GM23338 (cell line): ENCODE results near the gene COX17. TPM values are rescaled to one million over a fixed set of nuclear protein-coding genes. Genes with fewer than 3 reads are reported as not detected.

ENCODE experiments used
- ATAC-seq: fragments of 200-7000 bp; cut with Tn5 transposase; 3 replicates; pipeline ENCODE4 v1.9.1; 2020
- DNase-seq: peaks from one replicate; pipeline ENCODE4 v3.0.0-alpha.2; 2015; ENCODE audit warnings: low spot score
- H2AFZ ChIP-seq: fragments of 200-600 bp; sonication (generic); 2 replicates; pipeline ENCODE4 v1.8.0; 2016; ENCODE audit warnings: antibody characterized with exemption, mild to moderate bottlenecking, moderate library complexity
- H3F3A ChIP-seq: fragments of 200-600 bp; sonication (generic); replicated peaks from 2 replicates; pipeline ENCODE4 v1.8.0; 2017; ENCODE audit warnings: antibody characterized with exemption, mixed run types, low read depth
- H3K27ac ChIP-seq: fragments of 200-600 bp; sonication (generic); 2 replicates; pipeline ENCODE4 v1.6.1; 2016; ENCODE audit warnings: low read depth
- H3K27me3 ChIP-seq: fragments of 200-600 bp; sonication (generic); 2 replicates; pipeline ENCODE4 v1.8.0; 2016; ENCODE audit warnings: mild to moderate bottlenecking, mixed run types, moderate library complexity; ENCODE audit not compliant: insufficient read depth
- H3K36me3 ChIP-seq: fragments of 200-600 bp; sonication (generic); 2 replicates; pipeline ENCODE4 v1.8.0; 2016; ENCODE audit warnings: mild to moderate bottlenecking; ENCODE audit not compliant: insufficient read depth
- H3K4me1 ChIP-seq: fragments of 200-600 bp; sonication (generic); 2 replicates; pipeline ENCODE4 v1.8.0; 2016; ENCODE audit warnings: mild to moderate bottlenecking, moderate library complexity; ENCODE audit not compliant: insufficient read depth
- H3K4me2 ChIP-seq: fragments of 200-600 bp; sonication (generic); 2 replicates; pipeline ENCODE4 v1.7.1; 2017; ENCODE audit warnings: mixed run types
- H3K4me3 ChIP-seq: fragments of 200-600 bp; sonication (generic); 2 replicates; pipeline ENCODE4 v1.6.1; 2016; ENCODE audit warnings: mixed run types
- H3K79me2 ChIP-seq: fragments of 200-600 bp; sonication (generic); replicated peaks from 2 replicates; pipeline ENCODE4 v1.8.0; 2017; ENCODE audit warnings: mild to moderate bottlenecking; ENCODE audit not compliant: insufficient read depth
- H3K9me2 ChIP-seq: fragments of 200-600 bp; sonication (generic); 2 replicates; pipeline ENCODE4 v1.8.0; 2017; ENCODE audit not compliant: insufficient read depth
- H4K20me1 ChIP-seq: fragments of 200-600 bp; sonication (generic); replicated peaks from 2 replicates; pipeline ENCODE4 v1.8.0; 2017; ENCODE audit warnings: mild to moderate bottlenecking; ENCODE audit not compliant: insufficient read depth
- H3K27ac Mint-ChIP-seq: 2 replicates; pipeline ENCODE4 v1.8.0; 2020; ENCODE audit warnings: inconsistent platforms, mild to moderate bottlenecking, moderate library complexity, mixed read lengths
- H3K27me3 Mint-ChIP-seq: 3 replicates; pipeline ENCODE4 v1.8.0; 2022; ENCODE audit warnings: low read depth, mild to moderate bottlenecking, moderate library complexity, mixed read lengths, inconsistent platforms; ENCODE audit not compliant: insufficient read depth, poor library complexity
- H3K36me3 Mint-ChIP-seq: 3 replicates; pipeline ENCODE4 v1.8.0; 2021; ENCODE audit warnings: low read depth, mild to moderate bottlenecking, inconsistent platforms, moderate library complexity, mixed read lengths
- H3K4me1 Mint-ChIP-seq: 3 replicates; pipeline ENCODE4 v1.8.0; 2020; ENCODE audit warnings: mild to moderate bottlenecking, inconsistent platforms, mixed read lengths
- H3K4me3 Mint-ChIP-seq: 3 replicates; pipeline ENCODE4 v1.8.0; 2021; ENCODE audit warnings: moderate library complexity, mild to moderate bottlenecking, inconsistent platforms, mixed read lengths
- H3K9me3 Mint-ChIP-seq: 3 replicates; pipeline ENCODE4 v1.8.0; 2020; ENCODE audit warnings: moderate library complexity, mild to moderate bottlenecking, inconsistent platforms, mixed read lengths
- CREB1 ChIP-seq: fragments of 250-450 bp; sonication (Bioruptor Pico); IDR thresholded peaks from 2 replicates; pipeline ENCODE4 v1.5.0; 2020; ENCODE audit warnings: low read depth, mild to moderate bottlenecking, moderate library complexity
- EZH2 ChIP-seq: fragments of 200-600 bp; sonication (generic); IDR thresholded peaks from one replicate; pipeline ENCODE4 v1.8.0; 2017; ENCODE audit warnings: antibody characterized with exemption, mild to moderate bottlenecking, low read depth; ENCODE audit not compliant: unreplicated experiment
- EZH2phosphoT487 ChIP-seq: fragments of 200-600 bp; sonication (generic); IDR thresholded peaks from one replicate; pipeline ENCODE4 v1.8.1; 2018; ENCODE audit warnings: antibody characterized with exemption; ENCODE audit not compliant: unreplicated experiment
- JUNB ChIP-seq: IDR thresholded peaks from one replicate; pipeline ENCODE4 v1.6.1; 2016; ENCODE audit warnings: antibody characterized with exemption; ENCODE audit not compliant: unreplicated experiment
- NANOG ChIP-seq: IDR thresholded peaks from 2 replicates; pipeline ENCODE4 v1.6.1; 2016; ENCODE audit warnings: antibody characterized with exemption, borderline replicate concordance
- POLR2AphosphoS5 ChIP-seq: IDR thresholded peaks from 2 replicates; pipeline ENCODE4 v1.6.1; 2016; ENCODE audit warnings: antibody characterized with exemption, low read depth
- STAT1 ChIP-seq: IDR thresholded peaks from one replicate; pipeline ENCODE4 v1.6.1; 2016; ENCODE audit warnings: antibody characterized with exemption; ENCODE audit not compliant: unreplicated experiment
- ZNF114 ChIP-seq: fragments of 250-450 bp; sonication (Bioruptor Pico); IDR thresholded peaks from 2 replicates; pipeline ENCODE4 v1.5.0; 2020; ENCODE audit warnings: mild to moderate bottlenecking, moderate library complexity
- ZNF331 ChIP-seq: fragments of 250-450 bp; sonication (Bioruptor Pico); IDR thresholded peaks from 2 replicates; pipeline ENCODE4 v1.5.0; 2020; ENCODE audit warnings: low read depth, mild to moderate bottlenecking, moderate library complexity
- polyA plus RNA-seq: library from polyadenylated mRNA; unstranded; fragments of >200 nt; fragmentation: Nextera tagmentation; extraction: Ambion mirVana; gene quantifications from 2 replicates; pipeline ENCODE4 v1.2.1, GENCODE V29; 2016
- total RNA-seq: library from RNA; depleted of rRNA; stranded (reverse); fragments of >200 nt; shearing (Covaris generic); gene quantifications from 2 replicates; pipeline ENCODE4 v1.2.3, GENCODE V29; 2014
- TF ChIP-seq, protein P1 (sequence below): IDR thresholded peaks from one replicate; pipeline ENCODE4 v1.6.1; 2018; ENCODE audit warnings: antibody characterized with exemption; ENCODE audit not compliant: unreplicated experiment
- TF ChIP-seq, protein P2 (sequence below), 2 experiments: fragments of 200-600 bp in 1 of 2; sonication (generic) in 1 of 2; conservative IDR thresholded peaks; 2 replicates each; pipeline versions ENCODE4 v1.5.1 to v1.6.1; 2016 to 2017; ENCODE audit warnings: antibody characterized with exemption in 2 of 2, low read depth in 2 of 2, mild to moderate bottlenecking in 2 of 2, moderate library complexity in 1 of 2
- TF ChIP-seq, protein P3 (sequence below): IDR thresholded peaks from 2 replicates; pipeline ENCODE4 v1.6.1; 2016; ENCODE audit warnings: antibody characterized with exemption
- TF ChIP-seq, protein P4 (sequence below): fragments of 250-450 bp; sonication (Bioruptor Pico); IDR thresholded peaks from 2 replicates; pipeline ENCODE4 v1.5.0; 2020; ENCODE audit warnings: mild to moderate bottlenecking, moderate library complexity

The COX17 gene
- total and polyA plus RNA-seq, 2 experiments from 2014 or later, result 24.0 to 324 TPM

DNA sequence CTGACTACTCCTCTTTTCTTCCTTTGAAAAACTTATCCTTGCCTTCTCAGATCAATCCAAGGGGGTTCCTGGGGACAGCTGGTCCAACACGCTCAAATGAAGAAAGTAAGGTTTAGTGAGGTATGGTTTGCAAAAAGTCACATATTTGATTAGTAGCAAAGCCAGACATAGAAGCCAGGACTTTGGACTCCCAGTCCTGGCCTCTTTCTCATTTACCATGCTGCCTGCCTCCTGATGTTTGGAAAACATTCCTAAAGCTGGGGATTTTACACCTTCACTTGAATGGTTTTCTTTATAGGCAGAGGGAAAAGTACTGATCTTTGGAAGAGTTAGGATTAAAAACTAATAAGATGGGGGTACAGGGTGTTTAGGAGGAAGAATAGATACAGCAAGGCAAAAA lies 31.4 kb downstream of the COX17 start (continued):
- TF ChIP-seq POLR2AphosphoS5 (no peak), EZH2 (no peak), ZNF114 (CRISPR knock-in tag) (no peak), CREB1 (no peak)

DNA sequence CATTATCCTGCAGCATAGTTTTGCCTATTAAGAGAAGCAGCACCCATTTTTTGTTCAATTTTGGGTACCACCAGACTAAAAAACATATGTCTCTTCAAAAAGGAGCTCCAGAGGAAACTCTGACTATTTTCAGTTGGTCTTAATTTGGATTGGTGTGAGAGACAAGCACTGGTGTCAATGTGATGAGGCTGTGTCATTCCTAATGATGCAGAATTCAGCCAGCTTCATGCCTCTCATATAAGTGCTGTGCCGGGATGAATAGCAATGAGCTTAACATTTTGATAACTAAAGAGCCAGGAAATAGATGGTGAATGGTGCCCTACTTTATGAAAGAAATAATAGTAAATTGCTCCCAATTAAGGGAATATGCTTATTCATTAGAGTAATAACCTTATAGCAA lies 32.7 kb downstream of the COX17 start:
- no peak overlapping the region for H3K27ac Mint-ChIP-seq
- no peaks in the 10 kb centered on the region for H3K36me3 ChIP-seq
- no peaks in the 10 kb centered on the region for H4K20me1 ChIP-seq
- TF ChIP-seq, protein P1, sequence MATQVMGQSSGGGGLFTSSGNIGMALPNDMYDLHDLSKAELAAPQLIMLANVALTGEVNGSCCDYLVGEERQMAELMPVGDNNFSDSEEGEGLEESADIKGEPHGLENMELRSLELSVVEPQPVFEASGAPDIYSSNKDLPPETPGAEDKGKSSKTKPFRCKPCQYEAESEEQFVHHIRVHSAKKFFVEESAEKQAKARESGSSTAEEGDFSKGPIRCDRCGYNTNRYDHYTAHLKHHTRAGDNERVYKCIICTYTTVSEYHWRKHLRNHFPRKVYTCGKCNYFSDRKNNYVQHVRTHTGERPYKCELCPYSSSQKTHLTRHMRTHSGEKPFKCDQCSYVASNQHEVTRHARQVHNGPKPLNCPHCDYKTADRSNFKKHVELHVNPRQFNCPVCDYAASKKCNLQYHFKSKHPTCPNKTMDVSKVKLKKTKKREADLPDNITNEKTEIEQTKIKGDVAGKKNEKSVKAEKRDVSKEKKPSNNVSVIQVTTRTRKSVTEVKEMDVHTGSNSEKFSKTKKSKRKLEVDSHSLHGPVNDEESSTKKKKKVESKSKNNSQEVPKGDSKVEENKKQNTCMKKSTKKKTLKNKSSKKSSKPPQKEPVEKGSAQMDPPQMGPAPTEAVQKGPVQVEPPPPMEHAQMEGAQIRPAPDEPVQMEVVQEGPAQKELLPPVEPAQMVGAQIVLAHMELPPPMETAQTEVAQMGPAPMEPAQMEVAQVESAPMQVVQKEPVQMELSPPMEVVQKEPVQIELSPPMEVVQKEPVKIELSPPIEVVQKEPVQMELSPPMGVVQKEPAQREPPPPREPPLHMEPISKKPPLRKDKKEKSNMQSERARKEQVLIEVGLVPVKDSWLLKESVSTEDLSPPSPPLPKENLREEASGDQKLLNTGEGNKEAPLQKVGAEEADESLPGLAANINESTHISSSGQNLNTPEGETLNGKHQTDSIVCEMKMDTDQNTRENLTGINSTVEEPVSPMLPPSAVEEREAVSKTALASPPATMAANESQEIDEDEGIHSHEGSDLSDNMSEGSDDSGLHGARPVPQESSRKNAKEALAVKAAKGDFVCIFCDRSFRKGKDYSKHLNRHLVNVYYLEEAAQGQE, result no peak
- TF ChIP-seq STAT1, result no peak
- TF ChIP-seq EZH2, result no peak
- no peak for TF ChIP-seq EZH2phosphoT487
- TF ChIP-seq, protein P2, sequence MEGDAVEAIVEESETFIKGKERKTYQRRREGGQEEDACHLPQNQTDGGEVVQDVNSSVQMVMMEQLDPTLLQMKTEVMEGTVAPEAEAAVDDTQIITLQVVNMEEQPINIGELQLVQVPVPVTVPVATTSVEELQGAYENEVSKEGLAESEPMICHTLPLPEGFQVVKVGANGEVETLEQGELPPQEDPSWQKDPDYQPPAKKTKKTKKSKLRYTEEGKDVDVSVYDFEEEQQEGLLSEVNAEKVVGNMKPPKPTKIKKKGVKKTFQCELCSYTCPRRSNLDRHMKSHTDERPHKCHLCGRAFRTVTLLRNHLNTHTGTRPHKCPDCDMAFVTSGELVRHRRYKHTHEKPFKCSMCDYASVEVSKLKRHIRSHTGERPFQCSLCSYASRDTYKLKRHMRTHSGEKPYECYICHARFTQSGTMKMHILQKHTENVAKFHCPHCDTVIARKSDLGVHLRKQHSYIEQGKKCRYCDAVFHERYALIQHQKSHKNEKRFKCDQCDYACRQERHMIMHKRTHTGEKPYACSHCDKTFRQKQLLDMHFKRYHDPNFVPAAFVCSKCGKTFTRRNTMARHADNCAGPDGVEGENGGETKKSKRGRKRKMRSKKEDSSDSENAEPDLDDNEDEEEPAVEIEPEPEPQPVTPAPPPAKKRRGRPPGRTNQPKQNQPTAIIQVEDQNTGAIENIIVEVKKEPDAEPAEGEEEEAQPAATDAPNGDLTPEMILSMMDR (conservative IDR thresholded peaks at IDR 0.05; ENCODE audit: low read depth in 2 of 2), result no peak
- no peak for TF ChIP-seq POLR2AphosphoS5
- no peak for TF ChIP-seq ZNF331
- TF ChIP-seq CREB1, result no peak
- no peak for TF ChIP-seq ZNF114 (CRISPR knock-in tag)
- TF ChIP-seq JUNB, result no peak
- TF ChIP-seq, protein P3, sequence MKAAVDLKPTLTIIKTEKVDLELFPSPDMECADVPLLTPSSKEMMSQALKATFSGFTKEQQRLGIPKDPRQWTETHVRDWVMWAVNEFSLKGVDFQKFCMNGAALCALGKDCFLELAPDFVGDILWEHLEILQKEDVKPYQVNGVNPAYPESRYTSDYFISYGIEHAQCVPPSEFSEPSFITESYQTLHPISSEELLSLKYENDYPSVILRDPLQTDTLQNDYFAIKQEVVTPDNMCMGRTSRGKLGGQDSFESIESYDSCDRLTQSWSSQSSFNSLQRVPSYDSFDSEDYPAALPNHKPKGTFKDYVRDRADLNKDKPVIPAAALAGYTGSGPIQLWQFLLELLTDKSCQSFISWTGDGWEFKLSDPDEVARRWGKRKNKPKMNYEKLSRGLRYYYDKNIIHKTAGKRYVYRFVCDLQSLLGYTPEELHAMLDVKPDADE, result no peak
- TF ChIP-seq, protein P4, sequence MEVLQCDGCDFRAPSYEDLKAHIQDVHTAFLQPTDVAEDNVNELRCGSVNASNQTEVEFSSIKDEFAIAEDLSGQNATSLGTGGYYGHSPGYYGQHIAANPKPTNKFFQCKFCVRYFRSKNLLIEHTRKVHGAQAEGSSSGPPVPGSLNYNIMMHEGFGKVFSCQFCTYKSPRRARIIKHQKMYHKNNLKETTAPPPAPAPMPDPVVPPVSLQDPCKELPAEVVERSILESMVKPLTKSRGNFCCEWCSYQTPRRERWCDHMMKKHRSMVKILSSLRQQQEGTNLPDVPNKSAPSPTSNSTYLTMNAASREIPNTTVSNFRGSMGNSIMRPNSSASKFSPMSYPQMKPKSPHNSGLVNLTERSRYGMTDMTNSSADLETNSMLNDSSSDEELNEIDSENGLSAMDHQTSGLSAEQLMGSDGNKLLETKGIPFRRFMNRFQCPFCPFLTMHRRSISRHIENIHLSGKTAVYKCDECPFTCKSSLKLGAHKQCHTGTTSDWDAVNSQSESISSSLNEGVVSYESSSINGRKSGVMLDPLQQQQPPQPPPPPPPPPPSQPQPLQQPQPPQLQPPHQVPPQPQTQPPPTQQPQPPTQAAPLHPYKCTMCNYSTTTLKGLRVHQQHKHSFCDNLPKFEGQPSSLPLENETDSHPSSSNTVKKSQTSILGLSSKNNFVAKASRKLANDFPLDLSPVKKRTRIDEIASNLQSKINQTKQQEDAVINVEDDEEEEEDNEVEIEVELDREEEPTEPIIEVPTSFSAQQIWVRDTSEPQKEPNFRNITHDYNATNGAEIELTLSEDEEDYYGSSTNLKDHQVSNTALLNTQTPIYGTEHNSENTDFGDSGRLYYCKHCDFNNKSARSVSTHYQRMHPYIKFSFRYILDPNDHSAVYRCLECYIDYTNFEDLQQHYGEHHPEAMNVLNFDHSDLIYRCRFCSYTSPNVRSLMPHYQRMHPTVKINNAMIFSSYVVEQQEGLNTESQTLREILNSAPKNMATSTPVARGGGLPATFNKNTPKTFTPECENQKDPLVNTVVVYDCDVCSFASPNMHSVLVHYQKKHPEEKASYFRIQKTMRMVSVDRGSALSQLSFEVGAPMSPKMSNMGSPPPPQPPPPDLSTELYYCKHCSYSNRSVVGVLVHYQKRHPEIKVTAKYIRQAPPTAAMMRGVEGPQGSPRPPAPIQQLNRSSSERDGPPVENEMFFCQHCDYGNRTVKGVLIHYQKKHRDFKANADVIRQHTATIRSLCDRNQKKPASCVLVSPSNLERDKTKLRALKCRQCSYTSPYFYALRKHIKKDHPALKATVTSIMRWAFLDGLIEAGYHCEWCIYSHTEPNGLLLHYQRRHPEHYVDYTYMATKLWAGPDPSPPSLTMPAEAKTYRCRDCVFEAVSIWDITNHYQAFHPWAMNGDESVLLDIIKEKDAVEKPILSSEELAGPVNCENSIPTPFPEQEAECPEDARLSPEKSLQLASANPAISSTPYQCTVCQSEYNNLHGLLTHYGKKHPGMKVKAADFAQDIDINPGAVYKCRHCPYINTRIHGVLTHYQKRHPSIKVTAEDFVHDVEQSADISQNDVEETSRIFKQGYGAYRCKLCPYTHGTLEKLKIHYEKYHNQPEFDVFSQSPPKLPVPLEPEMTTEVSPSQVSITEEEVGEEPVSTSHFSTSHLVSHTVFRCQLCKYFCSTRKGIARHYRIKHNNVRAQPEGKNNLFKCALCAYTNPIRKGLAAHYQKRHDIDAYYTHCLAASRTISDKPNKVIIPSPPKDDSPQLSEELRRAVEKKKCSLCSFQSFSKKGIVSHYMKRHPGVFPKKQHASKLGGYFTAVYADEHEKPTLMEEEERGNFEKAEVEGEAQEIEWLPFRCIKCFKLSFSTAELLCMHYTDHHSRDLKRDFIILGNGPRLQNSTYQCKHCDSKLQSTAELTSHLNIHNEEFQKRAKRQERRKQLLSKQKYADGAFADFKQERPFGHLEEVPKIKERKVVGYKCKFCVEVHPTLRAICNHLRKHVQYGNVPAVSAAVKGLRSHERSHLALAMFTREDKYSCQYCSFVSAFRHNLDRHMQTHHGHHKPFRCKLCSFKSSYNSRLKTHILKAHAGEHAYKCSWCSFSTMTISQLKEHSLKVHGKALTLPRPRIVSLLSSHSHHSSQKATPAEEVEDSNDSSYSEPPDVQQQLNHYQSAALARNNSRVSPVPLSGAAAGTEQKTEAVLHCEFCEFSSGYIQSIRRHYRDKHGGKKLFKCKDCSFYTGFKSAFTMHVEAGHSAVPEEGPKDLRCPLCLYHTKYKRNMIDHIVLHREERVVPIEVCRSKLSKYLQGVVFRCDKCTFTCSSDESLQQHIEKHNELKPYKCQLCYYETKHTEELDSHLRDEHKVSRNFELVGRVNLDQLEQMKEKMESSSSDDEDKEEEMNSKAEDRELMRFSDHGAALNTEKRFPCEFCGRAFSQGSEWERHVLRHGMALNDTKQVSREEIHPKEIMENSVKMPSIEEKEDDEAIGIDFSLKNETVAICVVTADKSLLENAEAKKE, result no peak
- no peak for TF ChIP-seq NANOG
- H3K4me3 ChIP-seq, result no peak overlapping the region
- H3K27ac ChIP-seq, result no peak overlapping the region
- H3K4me1 Mint-ChIP-seq, result peaks cover 20% of the 10 kb centered on the region
- no peaks in the 10 kb centered on the region for H3F3A ChIP-seq
- no peak overlapping the region for H3K4me3 Mint-ChIP-seq
- peaks cover 6% of the 10 kb centered on the region for H3K9me2 ChIP-seq
- ATAC-seq (no peak), DNase-seq (no peak)
- no peaks in the 10 kb centered on the region for H3K36me3 Mint-ChIP-seq
- H3K4me1 ChIP-seq, result peaks cover 16% of the 10 kb centered on the region
- no peaks in the 10 kb centered on the region for H3K27me3 Mint-ChIP-seq
- H3K79me2 ChIP-seq, result no peaks in the 10 kb centered on the region
- H2AFZ ChIP-seq, result no peak overlapping the region
- no peaks in the 10 kb centered on the region for H3K27me3 ChIP-seq
- no peak overlapping the region for H3K4me2 ChIP-seq
- no peaks in the 10 kb centered on the region for H3K9me3 Mint-ChIP-seq
